LoVo (cell line): ENCODE measurements around the gene NDUFB6.
"Not testable (repeated sequence)": the region's sequence is repeated elsewhere in the genome, so short reads cannot be mapped to it uniquely, and the experiment has no call there.

ENCODE experiments used
- DNase-seq: peaks from one replicate; pipeline ENCODE4 v3.0.0-alpha.2; 2016; ENCODE audit warnings: low spot score

The NDUFB6 gene

DNA sequence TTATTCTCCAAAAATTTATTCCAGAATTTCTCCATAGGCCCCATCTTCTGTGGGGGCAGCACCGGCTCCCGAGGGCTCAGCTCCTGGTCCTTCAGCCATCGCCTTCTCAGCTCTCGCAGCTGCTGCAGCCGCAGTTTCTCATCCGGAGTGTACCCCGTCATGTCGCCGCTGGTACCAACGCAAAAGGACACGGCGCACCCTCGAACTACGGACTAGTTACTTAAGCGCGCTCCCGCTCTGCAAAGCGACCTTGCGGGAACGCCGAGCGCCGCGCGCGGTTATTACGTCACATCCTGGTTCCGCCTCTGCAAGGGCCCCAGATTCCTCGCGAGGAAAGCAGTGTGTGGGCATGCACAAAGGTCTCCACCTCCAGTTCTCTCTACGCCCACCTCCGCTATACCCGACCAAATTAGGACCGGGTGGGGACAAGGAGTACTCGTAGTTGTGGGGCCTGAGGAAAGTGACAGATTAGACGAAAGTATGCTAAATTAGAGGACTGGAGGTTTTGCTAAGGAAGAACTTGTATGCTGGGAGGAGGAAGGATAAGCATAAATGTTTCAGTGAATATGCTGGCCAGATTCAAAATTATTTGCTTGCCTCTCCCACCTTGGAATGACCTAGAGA, at the start of gene NDUFB6:
NDUFB6 (minus strand) TSS at position 260 of the 624 bp plus-strand sequence; CDS start at position 161, 99 bp downstream.
- DNase-seq, result peak; percentile 97

DNA sequence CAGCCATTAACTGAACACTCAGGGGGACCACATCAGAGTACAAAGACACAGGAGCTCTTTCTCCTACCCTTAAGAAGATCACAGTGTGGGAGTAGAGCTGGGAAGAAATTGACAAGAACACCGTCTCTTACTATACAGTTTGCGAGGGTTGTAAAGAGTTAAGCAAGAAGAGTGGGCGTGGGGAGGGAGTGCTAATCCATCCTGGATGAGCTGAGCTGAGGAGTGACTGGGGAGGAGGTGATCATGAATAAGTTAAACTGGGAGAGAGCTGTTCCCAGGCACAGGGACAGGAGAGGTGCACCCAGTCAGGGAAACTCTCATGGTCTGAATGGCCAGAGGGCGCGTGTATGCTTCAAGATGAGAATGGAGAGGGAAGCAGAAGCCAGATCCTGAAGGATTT, 45.3 kb upstream of the NDUFB6 start:
- no peak for DNase-seq

DNA sequence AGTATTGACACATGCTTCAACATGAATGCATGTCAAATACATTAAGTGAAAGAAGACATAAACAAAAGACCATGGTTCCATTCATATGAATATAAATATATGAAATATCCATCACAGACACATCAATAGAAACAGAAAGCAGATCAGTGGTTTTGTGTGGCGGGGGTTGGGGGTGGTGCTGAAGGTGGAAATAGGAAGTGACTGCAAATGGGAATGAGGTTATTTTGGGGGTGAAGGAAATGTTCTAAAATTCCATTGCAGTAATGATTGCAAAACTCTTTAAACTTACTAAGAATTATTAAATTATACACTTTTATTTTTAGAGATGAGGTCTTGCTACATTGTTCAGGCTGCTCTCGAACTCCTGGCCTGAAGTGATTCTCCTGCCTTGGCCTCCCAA, 33.9 kb upstream of the NDUFB6 start:
- DNase-seq, result no peak

DNA sequence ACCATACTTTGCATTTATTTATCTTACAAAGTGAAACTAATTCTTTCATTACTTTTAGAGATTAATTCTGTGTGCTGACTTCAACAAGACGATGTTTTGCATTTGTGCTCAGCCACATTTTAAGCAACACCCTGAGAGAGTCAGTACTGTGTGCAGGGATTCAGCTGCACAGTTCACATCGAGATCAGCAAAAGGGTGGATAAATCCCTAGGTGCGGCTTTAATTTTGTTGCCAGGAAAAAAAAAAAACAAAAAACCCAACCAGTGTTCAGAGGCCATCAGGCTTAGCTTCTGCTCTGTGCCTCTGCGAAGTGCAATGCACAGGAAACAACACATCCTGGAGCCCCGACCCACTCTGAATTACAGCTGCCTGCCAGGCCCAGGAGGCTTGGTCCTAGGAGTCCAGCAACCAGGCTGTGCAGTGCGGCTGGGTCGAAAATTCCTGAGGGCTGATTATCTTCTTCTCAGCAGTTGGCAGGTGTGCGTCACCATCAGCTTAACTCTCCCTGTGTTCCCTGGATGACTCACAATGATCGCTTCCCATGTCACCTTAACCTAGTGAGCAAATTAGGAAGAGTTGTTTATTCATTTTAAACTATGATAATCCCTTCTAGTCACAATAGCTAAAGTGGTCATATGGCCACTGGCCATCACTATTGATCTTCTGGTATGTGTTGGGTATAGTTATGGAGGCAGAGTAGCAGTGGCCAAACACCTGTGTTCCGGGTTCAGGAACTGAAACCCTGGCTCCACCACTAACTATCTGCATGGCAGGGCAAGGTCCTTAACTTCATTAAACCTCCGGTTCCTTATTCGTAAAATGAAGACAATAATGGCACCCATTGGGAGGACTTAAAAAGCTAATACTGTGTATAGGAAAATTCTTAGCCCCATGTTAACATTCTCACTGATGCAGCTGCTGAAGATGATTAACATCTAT, 31.2 kb upstream of the NDUFB6 start:
- DNase-seq, result peak; percentile 76

DNA sequence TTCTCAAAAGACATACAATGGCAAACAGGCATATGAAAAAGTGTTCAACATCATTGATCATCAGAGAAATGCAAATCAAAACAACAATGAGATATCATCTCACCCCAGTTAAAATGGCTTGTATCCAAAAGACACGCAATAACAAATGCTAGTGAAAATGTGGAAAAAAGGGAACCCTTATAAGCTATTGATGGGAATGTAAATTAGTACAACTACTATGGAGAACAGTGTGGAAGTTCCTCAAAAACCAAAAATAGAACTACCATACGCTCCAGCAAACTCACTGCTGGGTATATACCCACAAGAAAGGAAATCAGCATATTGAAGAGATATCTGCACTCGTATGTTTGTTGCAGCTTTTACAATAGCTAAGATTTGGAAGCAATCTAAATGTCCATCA, 26.1 kb upstream of the NDUFB6 start:
- DNase-seq, result not testable (repeated sequence)

DNA sequence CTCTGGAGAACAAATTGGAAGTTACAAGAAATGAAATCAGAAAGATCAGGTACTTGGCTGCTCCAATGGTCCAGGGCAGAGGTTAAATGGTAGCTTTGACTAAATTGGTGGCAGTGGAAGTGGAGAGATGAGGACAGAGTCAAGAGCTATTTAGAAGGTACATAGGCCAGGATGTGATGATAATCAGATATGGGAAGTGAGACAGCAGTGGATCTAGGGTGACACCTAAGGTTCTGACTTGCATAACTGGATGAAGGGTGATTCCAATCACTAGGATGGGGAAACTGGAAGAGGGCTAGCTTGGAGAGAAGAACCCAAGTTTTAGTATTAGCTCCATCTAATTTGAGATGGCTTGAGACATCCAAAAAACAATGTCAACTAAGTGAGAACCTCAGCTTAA, 24.0 kb upstream of the NDUFB6 start:
- no peak for DNase-seq

DNA sequence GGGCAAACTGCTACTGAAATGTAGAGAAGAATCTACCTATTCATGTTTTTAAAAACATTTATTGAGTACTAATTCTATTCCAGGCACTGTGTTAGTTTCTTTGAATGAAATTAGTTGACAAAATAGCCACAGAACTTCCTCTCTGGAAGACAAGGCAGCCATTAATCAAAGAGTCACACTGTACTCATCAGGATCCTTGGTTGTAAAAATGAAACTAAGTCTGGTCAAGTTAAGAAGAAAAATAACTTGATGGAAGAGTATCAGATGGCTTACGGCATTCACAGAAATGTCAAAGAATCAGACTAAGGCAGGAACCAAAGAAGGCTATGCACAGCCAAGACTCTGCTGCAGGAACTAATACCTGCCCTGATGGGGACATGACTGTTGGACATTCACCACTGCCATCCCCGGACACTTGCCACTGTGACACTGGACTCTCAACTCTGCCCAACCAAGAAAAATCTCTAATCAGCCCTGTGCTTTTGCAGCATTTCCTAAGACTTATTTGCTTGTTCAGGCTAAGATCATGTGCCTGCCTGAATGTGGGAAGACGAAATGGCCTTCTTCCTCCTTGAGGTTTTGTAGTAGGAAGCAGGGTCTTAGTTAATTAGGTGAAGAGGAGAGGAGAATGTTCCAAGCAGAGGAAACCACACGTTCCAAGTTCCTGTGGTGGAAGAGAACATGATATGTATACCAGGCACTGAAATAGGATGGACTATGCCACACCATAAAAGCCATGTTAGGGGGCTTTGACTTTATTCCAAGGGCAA, 23.3 kb upstream of the NDUFB6 start:
- DNase-seq, result no peak

DNA sequence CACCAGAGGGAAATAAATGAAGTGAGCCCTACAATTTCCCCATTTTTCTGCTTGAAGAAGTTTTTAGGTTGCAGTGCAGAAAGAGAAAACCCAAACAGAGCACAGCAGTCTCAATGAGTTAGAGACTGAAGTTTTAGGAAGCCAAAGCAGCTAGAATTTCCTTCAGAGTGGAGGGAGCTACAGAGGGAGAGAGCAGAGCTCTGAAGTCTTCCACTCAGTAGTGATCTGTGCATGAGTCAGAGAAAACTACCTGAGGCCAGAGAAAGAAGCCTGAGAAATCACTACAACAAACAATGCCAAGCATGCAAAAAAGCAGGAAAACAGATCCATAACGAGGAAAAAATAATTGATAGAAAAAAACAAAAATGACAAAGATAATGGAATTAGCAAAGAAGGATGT, 17.9 kb upstream of the NDUFB6 start:
- DNase-seq, result no peak

DNA sequence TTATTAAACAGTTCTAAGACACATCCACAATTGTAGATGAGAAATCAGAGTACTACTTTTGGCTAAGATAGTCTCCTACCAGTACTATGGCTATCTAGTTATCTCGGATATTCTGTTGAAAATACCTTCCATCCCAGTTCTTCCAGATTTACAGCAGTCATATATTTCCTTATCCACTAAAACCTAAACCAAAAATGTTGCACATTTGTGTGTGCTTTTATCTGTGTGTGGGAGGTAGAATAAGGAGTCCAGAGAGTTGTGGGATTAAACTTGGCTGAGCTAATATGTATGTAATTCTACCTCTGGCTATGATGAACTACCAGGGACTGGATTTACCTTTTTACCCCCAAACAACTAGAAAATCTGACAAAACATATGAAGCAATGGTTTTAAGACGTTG, 17.5 kb upstream of the NDUFB6 start:
- no peak for DNase-seq

DNA sequence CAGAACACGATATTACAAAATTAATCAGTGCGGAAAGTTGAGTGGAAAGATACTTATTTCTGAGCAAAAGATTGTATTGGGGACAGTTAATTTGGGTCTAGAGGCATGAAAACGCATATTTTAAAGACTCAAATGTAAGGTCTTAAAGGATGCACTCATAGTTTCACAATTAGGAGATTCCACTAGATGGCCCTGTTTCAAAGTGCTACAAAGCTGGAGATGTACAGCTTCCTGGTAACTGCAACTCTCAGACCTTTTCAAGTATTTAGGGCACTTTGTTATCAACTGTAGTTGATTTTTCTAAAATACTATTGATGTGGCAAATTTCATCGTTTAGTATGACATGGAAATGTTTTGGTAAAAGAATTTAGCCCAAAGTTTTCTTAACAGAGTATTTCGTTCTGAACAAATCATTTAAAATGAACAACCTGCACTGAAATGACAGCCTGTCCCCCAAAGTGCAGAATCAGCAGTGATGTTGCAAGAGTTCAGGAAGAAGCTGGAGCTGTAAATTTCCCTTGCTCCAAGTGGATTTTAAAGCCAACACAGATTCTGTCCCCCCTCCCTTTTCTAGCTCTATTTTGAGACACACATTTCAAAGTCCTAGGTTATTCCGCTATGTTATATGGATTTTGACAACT, 16.2 kb upstream of the NDUFB6 start:
- DNase-seq, result peak; percentile 33

DNA sequence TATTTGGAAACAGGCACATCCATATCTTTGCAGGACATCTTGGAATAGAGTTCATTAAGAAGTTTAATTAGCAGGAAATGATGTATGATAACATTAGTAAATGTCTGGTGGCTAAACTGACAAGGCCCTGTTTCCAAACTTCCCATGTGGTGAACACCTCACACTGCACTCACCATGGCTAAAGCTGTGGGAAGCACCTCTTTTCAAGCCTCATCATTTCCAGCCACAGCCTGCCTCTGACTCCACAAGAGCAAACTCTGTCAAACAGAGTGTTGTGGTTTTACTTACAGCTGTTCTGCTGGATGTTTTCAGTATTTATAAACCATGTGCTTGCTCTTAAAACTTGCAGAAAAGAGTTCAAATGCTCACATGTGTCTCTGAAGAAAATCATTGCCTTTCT, 14.9 kb upstream of the NDUFB6 start:
- DNase-seq, result no peak

DNA sequence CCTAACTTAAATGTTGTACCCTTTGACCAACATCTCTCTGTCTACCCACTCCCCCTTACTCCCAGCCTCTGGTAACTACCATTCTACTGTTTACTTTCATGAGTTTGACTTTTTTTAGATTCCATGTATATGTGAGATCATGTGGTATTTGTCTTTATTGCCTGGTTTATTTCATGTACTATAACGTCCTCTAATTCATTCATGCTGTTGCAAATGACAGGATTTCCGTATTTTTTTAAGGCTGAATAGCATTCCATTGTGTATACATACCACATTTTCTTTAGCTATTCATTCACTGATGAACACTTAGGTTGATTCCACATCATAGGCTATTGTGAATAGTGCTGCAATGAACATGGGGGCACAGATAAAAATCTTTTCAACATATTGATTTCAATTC, 11.8 kb upstream of the NDUFB6 start:
- no peak for DNase-seq

DNA sequence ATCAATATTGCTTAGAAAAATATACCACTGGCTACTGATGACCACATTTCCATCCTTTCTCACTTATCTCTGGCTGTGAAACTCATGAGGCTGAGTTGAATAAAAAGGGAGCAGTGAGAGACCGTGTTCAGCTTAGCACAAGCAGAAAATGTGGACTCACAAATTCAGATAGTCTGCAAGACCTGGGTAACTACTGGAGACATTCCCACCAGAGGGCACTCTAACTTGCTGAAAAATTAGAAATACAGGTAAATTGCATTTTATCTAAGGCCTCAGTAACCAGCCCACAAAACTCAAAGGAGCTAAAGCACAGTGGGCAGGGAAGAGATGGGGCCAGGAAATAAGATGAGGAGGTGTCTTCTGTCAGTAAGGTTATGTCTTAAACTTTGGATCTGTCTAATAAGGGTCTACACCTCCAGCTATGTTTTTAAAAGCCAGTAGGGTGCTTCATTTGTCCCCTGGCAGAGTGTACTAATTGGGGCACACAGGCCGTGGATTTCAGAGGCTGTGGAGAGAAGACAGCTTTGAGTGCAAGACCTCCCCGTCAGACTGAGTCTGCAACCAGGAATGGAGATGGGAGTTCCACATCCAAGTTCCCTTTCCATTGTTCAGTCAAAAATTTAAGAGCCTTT, 8.7 kb upstream of the NDUFB6 start:
- DNase-seq, result peak; percentile 52

DNA sequence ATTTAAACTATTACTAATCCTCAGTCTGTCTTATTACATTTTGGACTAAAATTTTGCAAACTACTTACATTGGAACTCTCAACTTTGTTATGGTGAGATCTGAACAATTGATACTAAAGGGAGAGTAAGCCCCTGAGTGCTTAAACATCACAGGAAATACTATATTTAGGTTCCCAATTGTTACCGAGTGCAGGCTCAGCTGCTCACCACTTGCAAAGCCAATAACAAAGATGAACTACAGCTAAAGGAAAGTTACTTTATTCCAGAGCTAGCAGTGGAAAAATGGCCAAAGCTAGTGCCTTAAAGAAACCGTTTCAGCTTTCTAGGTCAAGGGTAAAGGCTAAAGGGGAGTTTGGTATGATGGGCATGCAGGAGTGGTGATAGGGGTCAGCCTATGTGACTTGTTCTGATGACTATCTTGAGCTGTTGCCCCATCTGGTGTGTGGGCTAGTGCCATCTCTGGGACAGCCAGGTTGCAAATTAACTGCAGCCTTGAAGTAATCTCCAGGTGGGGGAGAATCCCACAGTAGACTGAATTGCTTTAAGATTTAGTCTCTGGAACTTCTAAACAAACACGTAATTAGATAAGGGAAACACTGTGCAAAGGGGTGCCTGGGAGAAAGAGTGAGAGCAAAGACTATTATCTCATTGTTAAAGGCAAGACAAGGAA, 7.8 kb upstream of the NDUFB6 start:
- no peak for DNase-seq

DNA sequence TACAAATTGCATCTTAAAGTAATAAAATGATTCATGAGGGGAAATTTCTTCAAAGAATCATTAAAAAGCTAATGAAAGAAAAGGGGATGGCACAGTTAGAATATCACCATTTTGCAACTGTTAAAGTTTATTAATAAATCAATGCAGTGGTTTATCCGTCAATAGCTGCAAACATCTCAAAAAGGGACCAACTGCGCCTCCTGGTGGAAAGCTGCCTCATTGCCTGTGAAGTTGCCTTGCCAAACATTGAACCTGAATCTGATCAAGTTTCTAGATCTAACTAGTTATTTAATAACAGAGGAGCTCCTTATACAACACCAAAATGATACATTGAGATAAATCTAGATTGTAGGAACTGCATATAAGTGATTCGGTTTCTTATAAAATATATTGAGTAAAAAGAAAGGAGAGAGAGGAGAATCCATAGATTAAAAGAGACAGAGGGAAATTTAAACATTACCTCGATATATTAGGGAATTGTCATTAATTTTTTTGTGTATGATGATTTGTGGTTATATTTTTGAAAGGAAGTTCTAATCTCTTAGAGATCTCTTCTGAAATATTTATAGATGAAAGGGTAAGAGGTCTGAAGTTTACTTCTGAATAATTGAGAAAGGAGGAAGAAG, 6.9 kb upstream of the NDUFB6 start:
- DNase-seq, result peak; percentile 69

DNA sequence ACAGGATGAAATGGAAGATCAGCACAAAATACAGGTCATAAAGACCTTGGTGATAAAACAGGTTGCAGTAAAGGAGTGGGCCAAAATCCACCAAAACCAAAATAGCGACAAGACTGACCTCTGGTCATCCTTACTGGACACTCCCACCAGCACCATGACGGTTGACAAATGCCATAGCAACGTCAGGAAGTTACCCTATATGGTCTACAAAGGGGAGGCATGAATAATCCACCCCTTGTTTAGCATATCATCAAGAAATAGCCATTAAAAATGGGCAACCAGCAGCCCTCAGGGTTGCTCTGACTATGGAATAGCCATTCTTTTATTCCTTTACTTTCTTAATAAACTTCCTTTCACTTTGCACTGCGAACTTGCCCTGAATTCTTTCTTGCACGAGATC, 6.0 kb upstream of the NDUFB6 start:
- no peak for DNase-seq

DNA sequence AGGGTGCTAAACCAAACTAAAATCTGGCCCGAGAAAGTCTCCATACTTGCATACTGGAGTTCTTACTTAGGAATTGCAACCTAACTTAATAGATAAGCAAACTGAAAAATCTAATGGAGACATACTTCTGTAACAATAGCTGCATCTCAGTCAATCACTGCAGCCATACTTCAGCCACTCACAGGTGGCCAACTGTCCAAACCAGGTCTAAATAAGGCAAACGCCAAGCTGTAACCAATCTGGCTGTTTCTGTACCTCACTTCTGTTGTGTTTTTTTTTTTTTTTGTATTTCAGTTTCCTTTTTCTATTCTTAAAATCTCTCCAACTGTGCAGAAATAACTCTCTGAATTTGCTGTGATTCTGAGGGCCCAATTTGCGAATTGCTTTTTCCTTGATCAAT, 4.4 kb upstream of the NDUFB6 start:
- DNase-seq, result no peak

DNA sequence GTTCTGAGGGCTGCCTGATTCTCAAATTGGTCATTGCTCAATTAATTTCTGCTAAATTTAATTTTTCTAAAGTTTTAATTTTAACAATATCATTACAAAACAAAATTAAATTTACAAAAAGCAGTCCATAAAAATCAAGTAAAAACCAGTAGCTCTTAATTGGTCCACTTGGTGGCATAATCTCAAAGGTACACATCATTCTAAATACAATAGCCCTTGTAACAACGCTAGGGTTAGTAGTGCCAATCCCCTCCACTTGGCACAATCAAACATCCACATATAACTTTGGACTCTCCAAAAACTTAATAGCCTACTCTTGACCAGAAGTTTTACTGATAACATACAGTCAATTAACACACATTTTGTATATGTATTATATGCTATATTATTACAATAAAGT, 1.9 kb upstream of the NDUFB6 start:
- DNase-seq, result no peak

DNA sequence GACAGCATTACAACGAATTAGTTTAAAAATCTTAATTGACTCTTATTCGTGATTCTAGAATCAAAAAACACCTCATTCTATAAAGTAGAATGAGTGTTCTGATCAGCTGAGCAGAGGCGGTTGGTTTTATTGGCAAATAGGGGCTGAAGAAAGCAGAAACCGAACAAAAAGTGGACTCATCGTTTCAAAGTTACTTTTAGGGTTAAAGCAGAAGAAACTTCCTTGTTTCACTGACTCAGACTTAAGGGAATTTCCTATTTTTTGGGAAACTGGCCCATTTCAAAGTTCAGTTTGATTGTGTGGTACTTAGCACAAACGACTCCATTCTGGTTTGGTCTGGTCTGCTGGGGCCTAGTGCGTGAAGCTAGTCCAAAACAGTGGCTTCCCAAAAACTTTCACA, 862 bp upstream of the NDUFB6 start:
- no peak for DNase-seq

DNA sequence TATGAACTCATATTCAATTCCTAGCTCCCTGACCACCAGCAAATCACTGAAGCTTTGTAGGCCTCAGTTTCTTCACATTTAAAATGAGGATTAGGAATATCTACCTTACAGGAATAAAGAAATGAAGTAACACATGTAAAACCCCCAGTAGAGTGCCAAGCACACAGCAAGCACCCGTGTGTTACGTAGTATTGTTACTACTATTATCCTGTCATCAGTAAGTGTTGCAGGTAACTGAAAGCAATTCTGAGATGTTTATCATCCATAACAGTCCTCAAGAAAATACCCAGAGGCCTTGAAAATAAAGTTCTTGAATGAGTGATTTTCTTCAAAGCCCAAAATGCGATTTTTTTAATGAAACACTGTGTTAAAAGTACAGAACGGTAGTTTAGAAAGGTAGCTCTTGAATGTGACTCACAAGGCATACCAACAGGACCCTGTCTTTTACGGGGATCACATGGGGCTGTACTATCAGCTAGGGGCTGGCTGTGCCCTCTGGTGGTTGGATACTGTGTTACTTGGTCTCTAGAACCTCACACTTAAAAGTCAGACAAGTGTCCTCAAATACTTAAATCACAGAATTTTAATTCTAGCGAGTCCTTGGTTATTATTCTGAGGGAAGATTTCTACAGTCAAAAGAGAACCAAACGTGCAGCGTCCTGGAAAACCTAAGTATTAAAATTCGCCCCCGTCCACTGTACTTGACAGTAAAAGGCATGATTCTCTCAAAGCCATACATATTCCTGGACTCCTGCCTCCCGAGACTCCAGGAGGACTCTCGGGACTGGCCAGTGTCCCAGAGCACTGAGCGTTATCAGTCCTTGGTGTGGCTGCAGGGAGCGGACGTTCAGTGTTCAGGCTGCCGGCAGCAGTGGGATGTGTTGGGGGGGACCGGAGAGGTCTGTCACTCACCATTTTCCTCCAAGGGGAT, 725 bp downstream of the NDUFB6 start:
- DNase-seq, result peak; percentile 75
